HCT116 (cell line): ENCODE data around the gene PARP6. TPM values are rescaled to one million over a fixed set of nuclear protein-coding genes. Genes with fewer than 3 reads are reported as not detected.
A peak's percentile ranks its signal among the peaks of the same experiment; 100 is the strongest.

Experiments
- ATAC-seq: fragments of 200-7000 bp; cut with Tn5 transposase; 2 replicates; pipeline ENCODE4 v1.9.1; 2020; ENCODE audit warnings: mild to moderate bottlenecking, moderate library complexity
- BruUV-seq: library from RNA; stranded (reverse); fragments of 400-500 nt; replicated peaks from 2 replicates; lab custom pipeline; 2021; lab: Mats Ljungman, UMichigan
- CTCF ChIA-PET: fragments of 300-600 bp; sonication (Branson Sonifier 250); formaldehyde crosslinking; loops from one replicate; lab custom pipeline; 2021; ENCODE audit warnings: antibody characterized with exemption; lab: Charles Lee
- POLR2A ChIA-PET: fragments of 300-600, 350-600 bp; sonication (Branson Sonifier 250); formaldehyde crosslinking; loops from one replicate; lab custom pipeline; 2021; ENCODE audit warnings: antibody characterized with exemption; lab: Charles Lee
- RAD21 ChIA-PET, 2 experiments: fragments of 300-600 bp; sonication (Branson Sonifier 250); formaldehyde crosslinking; loops; one replicate each; lab custom pipeline; 2023; ENCODE audit warnings: low total read pairs in 2 of 2; ENCODE audit not compliant: uncharacterized antibody in 2 of 2, unreplicated experiment in 2 of 2, low non-redundant PET in 1 of 2; lab: Charles Lee
- DNase-seq: peaks from one replicate; pipeline ENCODE4 v3.0.0-alpha.2; 2010; ENCODE audit warnings: low read depth, low spot score
- H2AFZ ChIP-seq: fragments of 200-600 bp; shearing (Covaris generic), sonication (generic); 2 replicates; pipeline ENCODE4 v1.6.1; 2017; ENCODE audit warnings: low read depth, mixed run types, mixed read lengths, antibody characterized with exemption, low read length; ENCODE audit not compliant: poor library complexity, severe bottlenecking
- H3K27ac ChIP-seq: 2 replicates; pipeline ENCODE4 v1.5.1; 2012; ENCODE audit warnings: low read depth, low read length
- H3K27me3 ChIP-seq: fragments of 200-600 bp; sonication (generic); 2 replicates; pipeline ENCODE4 v1.6.1; 2016; ENCODE audit warnings: mixed run types, low read length, mixed read lengths; ENCODE audit not compliant: insufficient read depth
- H3K36me3 ChIP-seq, 2 experiments: fragments of 200-500 bp in 1 of 2; fragments of 200-600 bp in 1 of 2; sonication (Bioruptor generic) in 1 of 2; sonication (generic) in 1 of 2; 2 replicates each; pipeline versions ENCODE4 v1.5.1 to v1.6.1; 2014 to 2016; ENCODE audit warnings: low read length in 2 of 2, inconsistent platforms in 1 of 2, mixed read lengths in 1 of 2, mixed run types in 1 of 2; ENCODE audit not compliant: insufficient read depth in 2 of 2, control insufficient read depth in 1 of 2
- H3K4me1 ChIP-seq, 2 experiments: fragments of 200-600 bp in 1 of 2; sonication (generic) in 1 of 2; 2 replicates each; pipeline versions ENCODE4 v1.5.1 to v1.6.1; 2012 to 2017; ENCODE audit warnings: low read length in 2 of 2, inconsistent platforms in 1 of 2, mild to moderate bottlenecking in 1 of 2, mixed read lengths in 1 of 2, mixed run types in 1 of 2, moderate library complexity in 1 of 2; ENCODE audit not compliant: insufficient read depth in 2 of 2, control insufficient read depth in 1 of 2
- H3K4me2 ChIP-seq: fragments of 200-600 bp; sonication (generic); 2 replicates; pipeline ENCODE4 v1.6.1; 2017; ENCODE audit warnings: mixed run types, low read length, mixed read lengths
- H3K4me3 ChIP-seq, 2 experiments: fragments of 200-600 bp in 1 of 2; sonication (generic) in 1 of 2; replicated peaks in 1 of 2; 2 replicates each; pipeline ENCODE4 v1.5.1; 2011 to 2016; ENCODE audit warnings: low read length in 2 of 2, control low read depth in 1 of 2, low read depth in 1 of 2, mild to moderate bottlenecking in 1 of 2, mixed read lengths in 1 of 2, mixed run types in 1 of 2
- H3K79me2 ChIP-seq: fragments of 200-600 bp; sonication (generic); 2 replicates; pipeline ENCODE4 v1.6.1; 2017; ENCODE audit warnings: mild to moderate bottlenecking, mixed run types, low read length, moderate library complexity, mixed read lengths; ENCODE audit not compliant: insufficient read depth
- H3K9ac ChIP-seq: fragments of 200-600 bp; sonication (generic); 2 replicates; pipeline ENCODE4 v1.6.1; 2016; ENCODE audit warnings: low read length, mixed read lengths
- H3K9me2 ChIP-seq: fragments of 200-600 bp; sonication (generic), shearing (Covaris generic); 2 replicates; pipeline ENCODE4 v1.6.1; 2017; ENCODE audit warnings: mixed run types, mild to moderate bottlenecking, moderate library complexity; ENCODE audit not compliant: insufficient read depth
- H3K9me3 ChIP-seq, 2 experiments: fragments of 200-500 bp in 1 of 2; fragments of 200-600 bp in 1 of 2; sonication (Bioruptor generic) in 1 of 2; sonication (generic) in 1 of 2; 2 replicates each; pipeline ENCODE4 v1.6.1; 2014 to 2017; ENCODE audit warnings: low read length in 2 of 2, mixed read lengths in 2 of 2, inconsistent platforms in 1 of 2, low read depth in 1 of 2, mild to moderate bottlenecking in 1 of 2, mixed run types in 1 of 2, moderate library complexity in 1 of 2; ENCODE audit not compliant: control insufficient read depth in 1 of 2, insufficient read depth in 1 of 2
- H4K20me1 ChIP-seq: fragments of 200-600 bp; sonication (generic), shearing (Covaris generic); 2 replicates; pipeline ENCODE4 v1.6.1; 2017; ENCODE audit warnings: mixed run types, mild to moderate bottlenecking, moderate library complexity; ENCODE audit not compliant: insufficient read depth
- CEBPB ChIP-seq: IDR thresholded peaks from 2 replicates; pipeline ENCODE4 v1.6.1; 2012; ENCODE audit warnings: low read depth
- EZH2phosphoT487 ChIP-seq: fragments of 200-600 bp; IDR thresholded peaks from 2 replicates; pipeline ENCODE4 v1.6.1; 2018; ENCODE audit warnings: antibody characterized with exemption, borderline replicate concordance
- ZFX ChIP-seq: fragments of 450-650 bp; IDR thresholded peaks from 2 replicates; pipeline ENCODE4 v1.6.1; 2017
- intact Hi-C: fragments of 100-400 bp; cut with micrococcal nuclease; formaldehyde crosslinking; loops from 2 replicates; pipeline ENCODE4 v1.10.0; 2022
- total RNA-seq: library from RNA; stranded (reverse); gene quantifications from one replicate; pipeline ENCODE4 v1.2.1, GENCODE V29; 2021; ENCODE audit not compliant: unreplicated experiment
- TF ChIP-seq, protein P1 (sequence below): IDR thresholded peaks from 2 replicates; pipeline ENCODE4 v1.6.1; 2011; ENCODE audit warnings: mild to moderate bottlenecking, low read length, moderate library complexity; ENCODE audit not compliant: insufficient replicate concordance; ENCODE audit errors: extremely low read depth
- TF ChIP-seq, protein P2 (sequence below), 3 experiments: fragments of 200-600 bp in 1 of 3; sonication (generic) in 1 of 3; IDR thresholded peaks in 2 of 3; conservative IDR thresholded peaks in 1 of 3; 2 replicates each; pipeline ENCODE4 v1.5.1; 2012 to 2017; ENCODE audit warnings: low read depth in 2 of 3, low read length in 2 of 3, antibody characterized with exemption in 1 of 3, borderline replicate concordance in 1 of 3, control low read depth in 1 of 3, mild to moderate bottlenecking in 1 of 3, mixed read lengths in 1 of 3, mixed run types in 1 of 3, moderate library complexity in 1 of 3; ENCODE audit not compliant: insufficient read depth in 1 of 3

PARP6 gene
- total RNA-seq, 1 experiment from 2014 or later: 67.9 TPM

DNA sequence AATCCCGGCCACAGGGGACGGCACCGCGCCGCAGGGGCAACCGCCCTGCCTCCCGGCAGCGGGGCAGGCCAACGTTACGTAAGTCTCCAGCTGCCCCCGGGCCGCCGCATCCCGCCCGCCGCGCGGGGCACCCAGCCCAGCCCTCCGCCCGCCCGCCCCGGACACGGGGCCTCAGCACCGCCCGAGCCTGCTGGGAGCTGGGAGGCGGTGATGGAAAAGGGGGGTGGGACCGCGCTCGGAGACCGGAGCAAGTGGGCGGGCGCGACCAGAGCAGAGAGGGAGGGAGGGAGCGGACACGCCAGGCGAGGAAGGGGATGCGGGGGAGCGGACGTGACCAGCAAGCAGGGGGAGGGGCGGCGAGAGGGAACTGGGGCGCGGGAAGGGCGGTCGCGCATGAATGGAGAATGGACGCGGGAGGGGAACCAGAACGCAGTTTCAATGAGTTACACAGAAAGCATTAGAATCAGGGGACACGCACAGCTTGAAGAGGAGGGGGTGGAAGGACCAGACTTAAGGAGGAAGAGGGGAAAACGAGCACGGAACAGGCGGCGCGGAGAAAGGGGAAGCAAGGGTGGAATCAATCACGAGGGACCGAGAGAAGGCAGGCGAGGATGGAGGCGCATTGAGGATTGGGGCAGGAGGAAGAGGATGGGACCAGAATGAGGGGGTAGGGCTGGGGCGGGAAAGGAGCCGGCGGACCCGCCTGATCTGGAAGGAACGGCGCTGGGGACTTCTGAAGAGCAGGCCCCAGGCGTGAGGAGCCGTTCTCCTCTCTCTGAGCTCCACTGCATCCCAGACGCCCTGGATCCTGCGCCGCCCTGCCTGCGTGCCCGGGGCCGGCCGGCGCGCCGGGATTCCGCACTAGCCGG, 41.9 kb downstream of the PARP6 start:
- H4K20me1 ChIP-seq: peaks cover 29% of the 10 kb centered on the region; the same call in 1 of the 2 replicates
- peak overlapping the region; percentile 92 for H3K27ac ChIP-seq
- ChIA-PET RAD21 (no interaction called here), CTCF (no interaction called here), POLR2A (interaction anchor here (0.9 to 1.7 kb wide), 8 partner anchors 8 to 33 kb away, joined by 3 to 7 read pairs (median 4); partner anchors contain the start of gene GRAMD2A)
- no peaks in the 10 kb centered on the region for H3K9me2 ChIP-seq
- TF ChIP-seq CEBPB (no peak), ZFX (0 out of 2 replicates have a peak, but pooled peaks have one; percentile 29), EZH2phosphoT487 (no peak)
- TF ChIP-seq, protein P1, sequence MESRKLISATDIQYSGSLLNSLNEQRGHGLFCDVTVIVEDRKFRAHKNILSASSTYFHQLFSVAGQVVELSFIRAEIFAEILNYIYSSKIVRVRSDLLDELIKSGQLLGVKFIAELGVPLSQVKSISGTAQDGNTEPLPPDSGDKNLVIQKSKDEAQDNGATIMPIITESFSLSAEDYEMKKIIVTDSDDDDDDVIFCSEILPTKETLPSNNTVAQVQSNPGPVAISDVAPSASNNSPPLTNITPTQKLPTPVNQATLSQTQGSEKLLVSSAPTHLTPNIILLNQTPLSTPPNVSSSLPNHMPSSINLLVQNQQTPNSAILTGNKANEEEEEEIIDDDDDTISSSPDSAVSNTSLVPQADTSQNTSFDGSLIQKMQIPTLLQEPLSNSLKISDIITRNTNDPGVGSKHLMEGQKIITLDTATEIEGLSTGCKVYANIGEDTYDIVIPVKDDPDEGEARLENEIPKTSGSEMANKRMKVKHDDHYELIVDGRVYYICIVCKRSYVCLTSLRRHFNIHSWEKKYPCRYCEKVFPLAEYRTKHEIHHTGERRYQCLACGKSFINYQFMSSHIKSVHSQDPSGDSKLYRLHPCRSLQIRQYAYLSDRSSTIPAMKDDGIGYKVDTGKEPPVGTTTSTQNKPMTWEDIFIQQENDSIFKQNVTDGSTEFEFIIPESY: no peak
- TF ChIP-seq, protein P2, sequence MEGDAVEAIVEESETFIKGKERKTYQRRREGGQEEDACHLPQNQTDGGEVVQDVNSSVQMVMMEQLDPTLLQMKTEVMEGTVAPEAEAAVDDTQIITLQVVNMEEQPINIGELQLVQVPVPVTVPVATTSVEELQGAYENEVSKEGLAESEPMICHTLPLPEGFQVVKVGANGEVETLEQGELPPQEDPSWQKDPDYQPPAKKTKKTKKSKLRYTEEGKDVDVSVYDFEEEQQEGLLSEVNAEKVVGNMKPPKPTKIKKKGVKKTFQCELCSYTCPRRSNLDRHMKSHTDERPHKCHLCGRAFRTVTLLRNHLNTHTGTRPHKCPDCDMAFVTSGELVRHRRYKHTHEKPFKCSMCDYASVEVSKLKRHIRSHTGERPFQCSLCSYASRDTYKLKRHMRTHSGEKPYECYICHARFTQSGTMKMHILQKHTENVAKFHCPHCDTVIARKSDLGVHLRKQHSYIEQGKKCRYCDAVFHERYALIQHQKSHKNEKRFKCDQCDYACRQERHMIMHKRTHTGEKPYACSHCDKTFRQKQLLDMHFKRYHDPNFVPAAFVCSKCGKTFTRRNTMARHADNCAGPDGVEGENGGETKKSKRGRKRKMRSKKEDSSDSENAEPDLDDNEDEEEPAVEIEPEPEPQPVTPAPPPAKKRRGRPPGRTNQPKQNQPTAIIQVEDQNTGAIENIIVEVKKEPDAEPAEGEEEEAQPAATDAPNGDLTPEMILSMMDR (IDR thresholded peaks at IDR 0.05 in 2 of 3, conservative IDR thresholded peaks at IDR 0.05 in 1 of 3; ENCODE audit: borderline replicate concordance in 1 of 3, insufficient read depth in 1 of 3, low read depth in 2 of 3, low read length in 2 of 3): no peak
- peaks cover 66% of the 10 kb centered on the region for H3K79me2 ChIP-seq
- no peak overlapping the region for H2AFZ ChIP-seq
- no peaks in the 10 kb centered on the region for H3K27me3 ChIP-seq
- TSS peak; percentile 19 for BruUV-seq
- H3K4me2 ChIP-seq: peak overlapping the region; percentile 99
- no peaks in the 10 kb centered on the region for H3K9me3 ChIP-seq
- DNase-seq (no peak), ATAC-seq (peak; percentile 21)
- peaks cover 0 to 18% of the 10 kb centered on the region in 2 experiments; a peak in 3 of 4 replicates for H3K36me3 ChIP-seq
- H3K4me1 ChIP-seq: peaks cover 45 to 64% of the 10 kb centered on the region in 2 experiments
- intact Hi-C loops: loop anchor here (10.0 kb wide), 1 partner anchor 244 kb away; the partner anchor contains the start of gene ARIH1
- peak overlapping the region; percentile 94 for H3K9ac ChIP-seq
- peak overlapping the region; percentile 82 to 94 for H3K4me3 ChIP-seq
